NCI-H2029 treated with DMSO at 0.1 percent for 48 hours (cell line): ENCODE data around the gene TMEM154.
A peak's percentile ranks its signal among the peaks of the same experiment; 100 is the strongest.

Experiments
- DNase-seq: peaks from one replicate; lab custom pipeline; 2025; lab: John Stamatoyannopoulos, UW

The TMEM154 gene, protein sequence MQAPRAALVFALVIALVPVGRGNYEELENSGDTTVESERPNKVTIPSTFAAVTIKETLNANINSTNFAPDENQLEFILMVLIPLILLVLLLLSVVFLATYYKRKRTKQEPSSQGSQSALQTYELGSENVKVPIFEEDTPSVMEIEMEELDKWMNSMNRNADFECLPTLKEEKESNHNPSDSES

DNA sequence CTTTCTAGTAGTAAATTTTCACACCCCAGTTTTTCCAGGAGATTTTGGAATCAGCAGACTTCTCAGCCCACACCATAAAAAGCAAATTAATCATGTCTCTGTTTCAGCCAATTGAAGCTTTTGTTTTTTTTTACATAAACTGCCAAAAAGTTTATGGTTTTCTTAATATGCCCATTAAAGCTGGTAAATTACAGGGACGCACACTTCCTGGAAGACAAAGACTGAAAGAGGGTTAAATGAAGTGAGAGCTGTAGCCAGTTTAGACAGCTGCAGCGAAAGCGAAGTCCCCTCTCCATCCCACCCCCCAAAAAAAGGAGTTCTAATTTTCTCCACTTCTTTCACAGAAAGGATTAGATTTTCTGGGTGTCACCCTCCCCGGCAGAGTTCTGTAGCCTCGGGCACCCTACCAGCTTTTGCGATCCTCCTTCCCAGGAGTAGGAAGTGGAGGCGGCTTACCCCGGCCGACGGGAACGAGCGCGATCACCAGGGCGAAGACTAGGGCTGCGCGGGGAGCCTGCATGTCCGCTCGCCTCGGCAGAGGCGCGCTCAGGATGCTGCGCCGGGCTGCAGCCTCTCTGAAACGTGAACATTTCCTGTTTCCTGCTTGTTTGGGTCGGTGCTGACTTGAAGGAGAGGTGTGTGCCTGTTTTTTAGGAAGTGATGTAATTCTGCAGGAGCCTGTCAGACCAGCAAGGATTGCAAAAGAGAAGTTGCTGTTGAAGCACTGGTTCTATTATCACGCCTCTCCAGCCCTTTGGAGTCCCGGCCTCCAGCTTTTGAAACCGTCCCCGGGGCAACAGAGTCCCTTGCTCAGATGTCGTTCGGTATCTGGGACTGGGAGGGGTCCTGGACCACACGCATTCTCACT lies at the start of gene TMEM154:
TMEM154 (minus strand) TSS at position 584 of the 868 bp plus-strand sequence; CDS start at position 520, 64 bp downstream.
- no peak for DNase-seq

- DNase-seq: no peak
Observed at GRCh38 chr4:152729466-152729865, 49.7 kb upstream of the TMEM154 start.

- DNase-seq: no peak
Observed at GRCh38 chr4:152728343-152728742, 48.5 kb upstream of the TMEM154 start.

GRCh38 chr4:152727784-152728183 lies 48.0 kb upstream of the TMEM154 start:
- no peak for DNase-seq

DNA sequence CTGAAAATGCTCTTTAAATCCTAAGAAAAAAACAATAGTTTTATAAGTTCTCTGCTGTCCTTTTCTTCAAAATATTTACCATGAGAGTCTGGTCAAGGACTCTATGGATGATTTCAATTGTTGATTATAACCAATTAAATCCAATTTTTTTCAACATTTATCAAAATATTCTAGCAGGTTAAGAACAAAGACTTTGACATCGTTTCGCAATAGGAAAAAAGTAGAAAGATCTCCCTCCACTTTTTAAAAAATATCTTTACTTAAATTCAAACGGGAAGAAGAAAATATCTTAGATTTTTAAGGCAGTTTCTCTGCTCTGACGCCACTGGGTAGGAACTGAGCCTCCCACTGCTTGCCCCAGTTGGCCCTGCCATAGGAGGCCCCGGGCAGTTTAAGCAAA lies 44.7 kb upstream of the TMEM154 start:
- no peak for DNase-seq

DNA sequence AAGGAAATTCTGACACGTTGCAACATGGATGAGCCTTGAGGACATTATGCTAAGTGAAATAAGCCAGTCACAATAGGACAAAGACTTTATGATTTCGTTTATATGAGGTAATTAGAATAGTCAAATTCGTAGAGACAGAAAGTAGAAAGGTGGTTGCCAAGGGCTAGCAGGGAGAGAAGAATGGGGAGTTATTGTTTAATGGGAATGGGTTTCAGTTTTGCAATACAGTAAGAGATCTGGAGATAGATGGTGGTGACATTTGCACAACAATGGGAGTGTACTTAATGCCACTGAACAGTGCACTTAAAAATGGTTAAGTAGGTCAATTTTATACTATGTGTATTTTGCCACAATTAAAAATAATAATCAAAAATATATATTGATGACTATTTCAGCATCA lies 43.4 kb upstream of the TMEM154 start:
- DNase-seq: no peak

- DNase-seq: peak; percentile 74
Observed at GRCh38 chr4:152719801-152720556, 40.2 kb upstream of the TMEM154 start.

- no peak for DNase-seq
Observed at GRCh38 chr4:152719291-152719690, 39.5 kb upstream of the TMEM154 start.

- no peak for DNase-seq
Observed at GRCh38 chr4:152715076-152715475, 35.3 kb upstream of the TMEM154 start.

DNA sequence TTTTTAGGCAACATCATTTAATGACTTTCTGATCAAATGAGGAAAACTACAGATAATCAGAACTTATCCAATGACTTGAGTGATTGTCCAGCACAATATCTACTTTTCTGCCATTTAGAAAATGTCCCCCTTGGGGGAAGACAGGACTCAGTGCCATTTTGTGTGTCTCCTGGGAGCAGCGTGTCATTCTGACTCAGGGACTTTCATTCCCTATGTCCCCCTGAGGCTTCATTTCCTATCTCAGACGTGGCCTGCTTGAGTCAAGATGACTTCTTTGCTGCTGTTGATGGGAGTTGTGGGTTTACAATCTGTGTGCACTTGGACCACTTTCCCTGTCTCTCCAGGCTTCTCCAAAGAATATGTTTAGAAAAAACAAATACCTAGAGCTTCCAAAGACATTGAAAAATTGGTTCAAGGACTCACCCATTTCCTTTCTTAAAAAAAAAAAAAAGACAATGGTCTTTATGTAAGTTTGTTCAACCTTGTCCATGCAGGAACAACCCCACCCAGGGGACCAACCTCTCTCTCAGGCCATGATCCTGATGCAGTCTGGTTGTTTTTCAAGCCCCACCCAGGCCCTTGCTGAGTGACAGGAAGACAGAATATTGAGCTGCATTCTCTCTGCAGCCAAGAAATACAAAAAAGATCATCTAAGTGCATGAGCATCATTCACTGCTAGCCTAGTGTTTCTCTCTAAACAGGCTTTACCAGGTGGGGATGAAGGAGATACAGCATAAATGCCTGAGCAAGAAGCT lies 34.3 kb upstream of the TMEM154 start:
- no peak for DNase-seq

- no peak for DNase-seq
Observed at GRCh38 chr4:152709675-152710438, 30.1 kb upstream of the TMEM154 start.

- DNase-seq: no peak
Observed at GRCh38 chr4:152708796-152709195, 29.0 kb upstream of the TMEM154 start.

DNA sequence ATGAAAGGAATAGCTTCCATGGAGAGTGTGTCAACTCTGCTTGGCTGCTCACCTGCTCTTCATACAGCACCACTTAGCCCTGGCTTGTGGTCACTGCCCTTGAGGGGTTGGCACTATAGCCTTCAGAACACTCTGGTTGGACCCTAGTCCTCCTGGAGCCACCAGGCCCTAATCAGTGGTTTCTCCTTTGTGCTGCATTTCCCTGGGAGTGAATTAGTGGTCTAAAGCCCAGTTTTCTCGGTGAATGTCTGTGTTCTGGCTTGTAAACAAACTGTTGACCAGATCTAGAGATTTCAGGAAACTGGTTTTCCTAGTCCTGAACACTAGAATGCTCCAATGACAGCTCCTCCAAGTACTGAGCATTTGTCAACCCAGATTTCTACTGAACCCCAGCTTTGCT lies 28.6 kb upstream of the TMEM154 start:
- no peak for DNase-seq

DNA sequence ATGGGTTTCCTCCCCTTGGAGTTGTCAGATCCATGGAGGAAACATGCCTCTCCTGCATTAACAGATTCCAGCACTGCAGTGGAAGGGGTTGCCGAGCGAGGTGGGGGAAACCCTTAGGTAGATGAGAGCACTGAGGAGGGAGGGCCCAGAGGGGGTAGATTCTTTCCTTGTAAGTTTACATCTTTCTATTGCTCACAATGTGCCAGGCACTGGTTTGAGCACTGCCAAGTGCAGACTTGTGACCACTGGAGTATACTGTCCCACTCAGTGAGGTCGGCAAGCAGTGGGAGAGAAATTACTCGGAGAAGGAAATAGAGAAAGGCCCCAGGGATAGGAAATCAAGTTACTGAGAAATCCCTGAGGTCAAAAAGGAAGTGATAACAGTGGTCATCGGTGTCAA lies 27.8 kb upstream of the TMEM154 start:
- DNase-seq: no peak

DNA sequence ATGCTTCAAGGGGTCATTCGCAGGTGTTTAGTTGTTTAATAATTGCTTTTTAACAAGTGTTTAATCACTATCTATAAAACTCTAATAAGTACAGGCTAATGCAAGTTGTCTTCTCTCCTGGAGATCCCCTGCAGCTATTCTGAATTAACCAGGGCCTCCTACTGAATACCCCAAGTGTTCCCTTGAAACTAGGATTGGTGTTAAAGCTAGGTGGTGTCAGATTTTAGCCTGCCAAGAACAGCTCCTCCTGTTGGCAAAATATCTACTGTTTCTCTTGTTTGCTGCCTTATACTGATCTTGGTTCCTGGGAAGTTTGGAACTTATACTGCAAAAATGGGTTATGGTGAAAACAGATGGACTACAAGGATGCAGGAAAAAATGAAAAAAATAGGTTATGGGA lies 26.1 kb upstream of the TMEM154 start:
- no peak for DNase-seq

- no peak for DNase-seq
Observed at GRCh38 chr4:152704788-152705187, 25.0 kb upstream of the TMEM154 start.

- DNase-seq: no peak
Observed at GRCh38 chr4:152700151-152700550, 20.4 kb upstream of the TMEM154 start.

GRCh38 chr4:152699313-152699712 lies 19.5 kb upstream of the TMEM154 start:
- no peak for DNase-seq

GRCh38 chr4:152698089-152698499 lies 18.3 kb upstream of the TMEM154 start:
- no peak for DNase-seq

DNA sequence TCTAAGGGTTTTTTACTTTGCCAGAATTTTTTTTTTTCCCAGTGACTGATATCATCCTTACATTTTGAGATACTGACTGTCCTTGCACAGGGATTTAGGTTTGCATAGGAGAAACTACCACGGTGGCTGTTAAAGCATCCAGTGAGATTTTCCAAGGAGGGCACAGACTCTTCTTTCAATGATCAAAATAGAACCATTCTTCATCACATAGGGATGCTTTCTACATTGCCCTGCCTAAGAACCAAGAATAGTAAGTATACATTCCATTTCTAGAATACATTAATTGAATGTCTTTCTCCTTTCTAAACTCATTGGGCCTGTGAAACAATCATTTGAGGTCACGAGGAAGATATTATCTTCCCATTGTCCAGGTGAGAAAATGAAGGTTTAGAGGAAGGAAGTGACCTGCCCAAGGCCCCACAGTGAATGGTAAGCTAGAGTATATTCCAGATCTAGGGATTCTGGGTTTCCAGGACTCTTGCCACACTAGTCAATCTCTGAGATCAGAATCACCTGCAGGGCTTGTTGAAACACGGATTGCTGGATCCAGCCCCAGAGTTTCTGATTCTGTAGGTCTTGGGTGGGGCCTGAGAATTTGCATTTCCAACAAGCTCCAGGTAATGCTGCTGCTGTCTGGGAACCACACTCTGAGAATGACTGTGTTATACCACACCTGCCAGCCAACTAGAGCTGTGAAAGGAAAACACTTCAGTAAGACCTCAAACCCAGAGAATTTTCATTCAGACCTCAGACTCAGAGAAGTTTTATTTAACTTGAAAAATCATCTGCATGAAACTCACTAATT lies 17.7 kb upstream of the TMEM154 start:
- DNase-seq: no peak
